SU-DHL-6 (cell line): ENCODE data around the gene IFNL2.

Experiments used
- H2AFZ ChIP-seq: fragments of 200-600 bp; sonication (generic); 2 replicates; pipeline ENCODE4 v1.6.1; 2014; ENCODE audit warnings: low read depth, mild to moderate bottlenecking, moderate library complexity, mixed read lengths, antibody characterized with exemption, low read length; ENCODE audit not compliant: severe bottlenecking
- H3F3A ChIP-seq: fragments of 200-600 bp; shearing (Covaris generic); 2 replicates; pipeline ENCODE4 v1.6.0; 2016; ENCODE audit warnings: antibody characterized with exemption, mild to moderate bottlenecking; ENCODE audit not compliant: insufficient read depth
- H3K27ac ChIP-seq: fragments of 200-600 bp; sonication (generic); 2 replicates; pipeline ENCODE4 v1.5.1; 2016; ENCODE audit warnings: low read depth, mild to moderate bottlenecking, low read length, moderate library complexity, mixed read lengths
- H3K27me3 ChIP-seq: fragments of 200-600 bp; sonication (generic), shearing (Covaris generic); 2 replicates; pipeline ENCODE4 v1.6.0; 2014; ENCODE audit warnings: mild to moderate bottlenecking, low read length
- H3K36me3 ChIP-seq: fragments of 200-600 bp; sonication (generic); 2 replicates; pipeline ENCODE4 v1.6.1; 2014; ENCODE audit warnings: mild to moderate bottlenecking, low read length, mixed read lengths
- H3K4me2 ChIP-seq: fragments of 300-600, 200-600 bp; shearing (Covaris generic), sonication (generic); 2 replicates; pipeline ENCODE4 v1.6.0; 2014; ENCODE audit warnings: low read length, low read depth, mild to moderate bottlenecking; ENCODE audit not compliant: poor library complexity, severe bottlenecking
- H3K4me3 ChIP-seq: fragments of 200-600 bp; sonication (generic); 2 replicates; pipeline ENCODE4 v1.5.1; 2014; ENCODE audit warnings: antibody characterized with exemption, low read length, mild to moderate bottlenecking, mixed read lengths; ENCODE audit not compliant: insufficient read depth, poor library complexity, severe bottlenecking
- H3K79me2 ChIP-seq: fragments of 200-600 bp; sonication (generic); 2 replicates; pipeline ENCODE4 v1.6.1; 2014; ENCODE audit warnings: mild to moderate bottlenecking, low read length, moderate library complexity; ENCODE audit not compliant: insufficient read depth
- H3K9ac ChIP-seq: fragments of 200-600 bp; sonication (generic); 2 replicates; pipeline ENCODE4 v1.7.0; 2014; ENCODE audit warnings: mild to moderate bottlenecking, low read length
- H3K9me2 ChIP-seq: fragments of 200-600 bp; sonication (generic); replicated peaks from 2 replicates; pipeline ENCODE4 v1.6.1; 2014; ENCODE audit warnings: low read length; ENCODE audit not compliant: insufficient read depth
- H3K9me3 ChIP-seq: fragments of 200-600 bp; sonication (generic); 2 replicates; pipeline ENCODE4 v1.6.1; 2014; ENCODE audit warnings: low read length, mixed read lengths; ENCODE audit not compliant: insufficient read depth
- H4K20me1 ChIP-seq: fragments of 200-600 bp; sonication (generic); 2 replicates; pipeline ENCODE4 v1.6.1; 2014; ENCODE audit warnings: low read depth, mild to moderate bottlenecking, antibody characterized with exemption, low read length, moderate library complexity, mixed read lengths
- CTCF ChIP-seq: fragments of 200-600 bp; sonication (generic); IDR thresholded peaks from one replicate; pipeline ENCODE4 v1.5.1; 2017; ENCODE audit warnings: antibody characterized with exemption, mild to moderate bottlenecking, low read length, moderate library complexity; ENCODE audit not compliant: insufficient read depth, poor library complexity, severe bottlenecking
- EZH2phosphoT487 ChIP-seq: fragments of 200-600 bp; sonication (generic), shearing (Covaris generic); conservative IDR thresholded peaks from 2 replicates; pipeline ENCODE4 v1.6.1; 2018; ENCODE audit warnings: mild to moderate bottlenecking, antibody characterized with exemption, low read length, moderate library complexity, mixed read lengths

IFNL2 gene

DNA sequence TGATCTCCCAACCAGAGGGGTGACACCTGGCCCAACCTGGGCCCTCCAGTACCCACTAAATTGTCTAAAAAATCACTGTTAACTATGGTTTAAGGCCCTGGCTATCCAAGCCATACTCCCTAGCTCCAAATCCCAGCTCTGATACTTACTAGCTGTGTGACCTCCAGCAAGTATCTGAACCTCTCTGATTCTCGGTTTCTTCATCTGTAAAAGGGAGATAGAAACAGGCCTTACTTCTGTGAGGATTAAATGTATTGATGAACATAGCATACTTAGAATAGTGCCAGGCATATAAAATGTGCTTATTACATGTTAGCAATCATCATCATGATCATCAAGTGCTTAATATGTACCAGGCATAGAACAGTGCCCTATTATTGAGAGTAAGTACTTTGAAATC lies 47.7 kb downstream of the IFNL2 start:
- Histone ChIP-seq H3K27me3 (no peaks in the 10 kb centered on the region), H3K9me2 (no peaks in the 10 kb centered on the region), H3K27ac (no peak overlapping the region), H3F3A (no peaks in the 10 kb centered on the region), H3K4me2 (no peak overlapping the region), H3K79me2 (no peaks in the 10 kb centered on the region), H3K36me3 (no peaks in the 10 kb centered on the region), H3K9me3 (no peaks in the 10 kb centered on the region), H2AFZ (no peak overlapping the region), H3K9ac (no peak overlapping the region), H4K20me1 (no peaks in the 10 kb centered on the region), H3K4me3 (no peak overlapping the region)
- TF ChIP-seq CTCF (no peak), EZH2phosphoT487 (no peak)

DNA sequence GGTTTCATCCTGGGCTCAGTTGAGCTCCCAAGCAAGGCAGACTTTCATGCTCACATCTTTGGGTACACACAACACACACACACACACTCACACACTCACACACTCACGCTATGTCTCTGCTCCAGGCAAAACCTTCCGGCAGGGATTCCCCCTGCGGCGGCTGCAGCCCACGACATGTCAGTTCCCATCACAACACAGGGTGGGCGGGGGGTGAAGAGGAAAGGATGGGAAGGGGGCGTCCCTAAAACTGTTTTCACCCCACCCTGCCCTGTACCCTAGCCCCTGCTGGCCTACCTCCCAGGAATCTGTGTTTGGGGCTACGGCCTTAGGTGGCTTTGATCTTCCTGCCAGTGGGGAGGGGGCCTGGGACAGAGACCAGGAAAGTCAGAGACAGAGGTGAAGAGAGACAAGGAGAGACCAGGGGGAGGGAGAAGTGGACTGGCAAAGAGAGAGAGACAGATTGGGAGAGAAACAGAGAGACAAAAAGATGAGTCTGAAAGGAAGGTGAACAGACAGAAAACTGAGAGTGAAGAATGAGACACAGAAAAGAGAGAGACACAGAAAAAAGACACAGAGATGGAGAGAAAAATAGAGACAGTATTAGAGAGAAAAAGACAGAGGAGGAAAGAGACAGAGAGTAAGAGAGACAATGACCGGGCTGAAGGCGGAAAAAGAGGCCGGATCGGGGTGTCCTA lies 48.6 kb downstream of the IFNL2 start:
- no peaks in the 10 kb centered on the region for H4K20me1 ChIP-seq
- no peaks in the 10 kb centered on the region for H3K9me3 ChIP-seq
- no peak overlapping the region for H3K9ac ChIP-seq
- TF ChIP-seq EZH2phosphoT487 (no peak), CTCF (no peak)
- no peaks in the 10 kb centered on the region for H3K36me3 ChIP-seq
- no peak overlapping the region for H3K4me3 ChIP-seq
- no peaks in the 10 kb centered on the region for H3F3A ChIP-seq
- no peaks in the 10 kb centered on the region for H3K27me3 ChIP-seq
- no peaks in the 10 kb centered on the region for H3K79me2 ChIP-seq
- no peak overlapping the region for H3K27ac ChIP-seq
- no peak overlapping the region for H3K4me2 ChIP-seq
- no peaks in the 10 kb centered on the region for H3K9me2 ChIP-seq
- H2AFZ ChIP-seq: no peak overlapping the region

DNA sequence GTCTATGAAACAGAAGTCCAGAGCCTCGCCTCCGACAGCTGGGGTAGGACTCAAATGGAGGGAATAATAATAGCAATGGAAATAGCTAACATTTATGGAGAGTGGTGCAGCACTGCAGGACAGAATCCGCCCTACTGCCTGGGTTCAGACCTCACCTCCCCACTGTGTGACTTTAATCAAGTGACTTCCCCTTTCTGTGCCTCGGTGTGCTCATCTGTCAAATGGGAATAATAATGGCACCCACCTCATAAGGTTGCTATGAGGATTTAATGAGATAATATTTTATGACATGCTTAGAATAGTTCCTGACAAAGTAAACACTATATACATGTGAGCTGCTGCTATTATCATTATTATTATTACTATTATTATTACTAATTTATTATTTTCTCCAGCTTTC lies 49.3 kb downstream of the IFNL2 start:
- H3K79me2 ChIP-seq: no peaks in the 10 kb centered on the region
- H3K9me2 ChIP-seq: no peaks in the 10 kb centered on the region
- no peak overlapping the region for H3K27ac ChIP-seq
- H3K4me3 ChIP-seq: no peak overlapping the region
- TF ChIP-seq CTCF (no peak), EZH2phosphoT487 (no peak)
- H3F3A ChIP-seq: no peaks in the 10 kb centered on the region
- no peaks in the 10 kb centered on the region for H4K20me1 ChIP-seq
- no peak overlapping the region for H3K4me2 ChIP-seq
- H3K36me3 ChIP-seq: no peaks in the 10 kb centered on the region
- no peak overlapping the region for H2AFZ ChIP-seq
- H3K9me3 ChIP-seq: no peaks in the 10 kb centered on the region
- H3K27me3 ChIP-seq: no peaks in the 10 kb centered on the region
- H3K9ac ChIP-seq: no peak overlapping the region
